Epithelial cell of umbilical artery (primary cell): ENCODE data around the gene LYSET. TPM values are rescaled to one million over a fixed set of nuclear protein-coding genes. Genes with fewer than 3 reads are reported as not detected.

Experiments
- total RNA-seq: library from RNA; depleted of rRNA; stranded (reverse); fragments of >200 nt; gene quantifications from 2 replicates; pipeline ENCODE4 v1.2.3, GENCODE V29; 2014

LYSET gene, protein sequence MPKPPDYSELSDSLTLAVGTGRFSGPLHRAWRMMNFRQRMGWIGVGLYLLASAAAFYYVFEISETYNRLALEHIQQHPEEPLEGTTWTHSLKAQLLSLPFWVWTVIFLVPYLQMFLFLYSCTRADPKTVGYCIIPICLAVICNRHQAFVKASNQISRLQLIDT
- total RNA-seq, result 12.7 and 16.3 TPM in 2 replicates

GRCh38 chr14:93184391-93185348 lies at the start of gene LYSET, which contains the start of gene MOAP1:
LYSET (plus strand) TSS chr14:93185317; CDS start chr14:93185406, 89 bp downstream.
MOAP1 (minus strand) TSS chr14:93184897; CDS start chr14:93184242, 655 bp downstream.

GRCh38 chr14:93206793-93207467 lies 21.8 kb downstream of the LYSET start, which contains the start of the genes GON7 and UBR7:
GON7 (minus strand) TSS chr14:93207065; CDS start chr14:93207037, 28 bp downstream.
UBR7 (plus strand) TSS chr14:93207256; CDS start chr14:93207292, 36 bp downstream.

Other genes with a start within 250 kb of the LYSET start
- 12.7 and 24.3 TPM in 2 replicates for gene ITPK1, start 69.4 kb upstream of the LYSET start, total RNA-seq
- gene MOAP1, start 420 bp upstream of the LYSET start, total RNA-seq, result 21.4 and 25.8 TPM in 2 replicates
- 22.1 and 27.7 TPM in 2 replicates for gene GON7, start 21.7 kb downstream of the LYSET start, total RNA-seq
- 32.5 and 35.6 TPM in 2 replicates for gene UBR7, start 21.9 kb downstream of the LYSET start, total RNA-seq
- 23.1 and 27.9 TPM in 2 replicates for gene BTBD7, start 147.7 kb downstream of the LYSET start, total RNA-seq
- not detected in 2 replicates for gene COX8C, start 161.9 kb downstream of the LYSET start, total RNA-seq
- under 0.01 TPM in 2 replicates for gene UNC79, start 245.6 kb downstream of the LYSET start, total RNA-seq